Astrocyte of the spinal cord (primary cell): Measurements from ENCODE around the gene TRDMT1.

Experiments
- DNase-seq: peaks from one replicate; pipeline ENCODE4 v3.0.0; 2011; ENCODE audit warnings: low read depth, low spot score
- H3K4me3 ChIP-seq: 2 replicates; pipeline ENCODE4 v1.5.1; 2011; ENCODE audit warnings: low read depth, mild to moderate bottlenecking, low read length, moderate library complexity
- CTCF ChIP-seq: IDR thresholded peaks from 2 replicates; pipeline ENCODE4 v1.5.1; 2012; ENCODE audit warnings: low read depth, mild to moderate bottlenecking, low read length, inconsistent platforms
- in situ Hi-C: cut with HindIII; loops from 2 replicates; pipeline ENCODE4 v1.10.0; 2017; ENCODE audit warnings: low sequenced_read_pairs

The TRDMT1 gene

GRCh38 chr10:17231788-17232187, 30.3 kb upstream of the TRDMT1 start:
- in situ Hi-C loops = loop anchor here (25.0 kb wide), 1 partner anchor 369 kb away; no protein-coding TSS in a partner anchor
- H3K4me3 ChIP-seq = peak overlapping the region; percentile 98
- no peak for TF ChIP-seq CTCF
- DNase-seq = peak; percentile 42

GRCh38 chr10:17229967-17230682, 28.7 kb upstream of the TRDMT1 start:
- in situ Hi-C loops = loop anchor here (25.0 kb wide), 1 partner anchor 368 kb away; no protein-coding TSS in a partner anchor
- DNase-seq = peak; percentile 77
- no peak for TF ChIP-seq CTCF
- peak overlapping the region; percentile 98 for H3K4me3 ChIP-seq

- no peak for DNase-seq
- in situ Hi-C loops = loop anchor here (25.0 kb wide), 1 partner anchor 367 kb away; no protein-coding TSS in a partner anchor
- peak overlapping the region; percentile 98 for H3K4me3 ChIP-seq
- no peak for TF ChIP-seq CTCF
Observed at GRCh38 chr10:17229717-17229966, 28.2 kb upstream of the TRDMT1 start.

- peak overlapping the region; percentile 98 for H3K4me3 ChIP-seq
- DNase-seq = peak; percentile 95
- TF ChIP-seq CTCF = no peak
- in situ Hi-C loops = loop anchor here (25.0 kb wide), 1 partner anchor 367 kb away; no protein-coding TSS in a partner anchor
Observed at GRCh38 chr10:17229016-17229716, 27.7 kb upstream of the TRDMT1 start.

GRCh38 chr10:17228091-17229015, 26.9 kb upstream of the TRDMT1 start, which contains the start of gene VIM:
Gene VIM, plus strand, starts transcription at chr10:17228241. Its CDS starts 1,182 bp downstream, at chr10:17229423.
- peak within 1 kb of the TSS; percentile 98 for H3K4me3 ChIP-seq
- DNase-seq = peak; percentile 99
- TF ChIP-seq CTCF = no peak
- in situ Hi-C loops = loop anchor here (25.0 kb wide), 1 partner anchor 366 kb away; no protein-coding TSS in a partner anchor

GRCh38 chr10:17227367-17228090, 26.1 kb upstream of the TRDMT1 start:
- TF ChIP-seq CTCF = peak; percentile 15
- H3K4me3 ChIP-seq = peak overlapping the region; percentile 98
- DNase-seq = peak; percentile 62
- in situ Hi-C loops = loop anchor here (25.0 kb wide), 1 partner anchor 365 kb away; no protein-coding TSS in a partner anchor
